ENCODE data around the gene IQCK. TPM values are rescaled to one million over a fixed set of nuclear protein-coding genes. Genes with fewer than 3 reads are reported as not detected.
"Not testable (repeated sequence)": the region's sequence is repeated elsewhere in the genome, so short reads cannot be mapped to it uniquely, and the experiment has no call there.

Gene IQCK
- 22.0 and 24.1 TPM in 2 replicates for total RNA-seq (2014; rRNA removed; shearing (Covaris generic); ENCODE audit: low replicate concordance)

GRCh38 chr16:19717741-19718623 lies at the start of gene IQCK, which contains the start of gene KNOP1:
IQCK (plus strand) TSS chr16:19718271; CDS start chr16:19718307, 36 bp downstream.
KNOP1 (minus strand) TSS chr16:19718227; CDS start chr16:19715035, 3,192 bp downstream.
- in situ Hi-C loops (cut with HindIII; ENCODE audit: low pct_unique_long_range_greater_than_20kb, low sequenced_read_pairs) = no loop called here
- DNase-seq (ENCODE audit: low read depth) = peak; percentile 90

GRCh38 chr16:19672378-19672777 lies 45.7 kb upstream of the IQCK start:
- no peak for DNase-seq (ENCODE audit: low read depth)
- in situ Hi-C loops (cut with HindIII; ENCODE audit: low pct_unique_long_range_greater_than_20kb, low sequenced_read_pairs) = no loop called here

GRCh38 chr16:19674485-19674884 lies 43.6 kb upstream of the IQCK start:
- in situ Hi-C loops (cut with HindIII; ENCODE audit: low pct_unique_long_range_greater_than_20kb, low sequenced_read_pairs) = no loop called here
- no peak for DNase-seq (ENCODE audit: low read depth)

- DNase-seq (ENCODE audit: low read depth) = no peak
- in situ Hi-C loops (cut with HindIII; ENCODE audit: low pct_unique_long_range_greater_than_20kb, low sequenced_read_pairs) = no loop called here
Measured at GRCh38 chr16:19677402-19677801, 40.7 kb upstream of the IQCK start.

- in situ Hi-C loops (cut with HindIII; ENCODE audit: low pct_unique_long_range_greater_than_20kb, low sequenced_read_pairs) = no loop called here
- DNase-seq (ENCODE audit: low read depth) = no peak
Measured at GRCh38 chr16:19678804-19679203, 39.3 kb upstream of the IQCK start.

- DNase-seq (ENCODE audit: low read depth); in situ Hi-C loops (cut with HindIII; ENCODE audit: low pct_unique_long_range_greater_than_20kb, low sequenced_read_pairs): not testable (repeated sequence)
Measured at GRCh38 chr16:19679281-19679680, 38.8 kb upstream of the IQCK start.

- in situ Hi-C loops (cut with HindIII; ENCODE audit: low pct_unique_long_range_greater_than_20kb, low sequenced_read_pairs) = no loop called here
- DNase-seq (ENCODE audit: low read depth) = peak; percentile 30
Measured at GRCh38 chr16:19680881-19681340, 37.2 kb upstream of the IQCK start.

GRCh38 chr16:19681637-19682036 lies 36.4 kb upstream of the IQCK start:
- in situ Hi-C loops (cut with HindIII; ENCODE audit: low pct_unique_long_range_greater_than_20kb, low sequenced_read_pairs) = no loop called here
- DNase-seq (ENCODE audit: low read depth) = no peak

- no peak for DNase-seq (ENCODE audit: low read depth)
- in situ Hi-C loops (cut with HindIII; ENCODE audit: low pct_unique_long_range_greater_than_20kb, low sequenced_read_pairs) = no loop called here
Measured at GRCh38 chr16:19683453-19684236, 34.4 kb upstream of the IQCK start.

- in situ Hi-C loops (cut with HindIII; ENCODE audit: low pct_unique_long_range_greater_than_20kb, low sequenced_read_pairs) = no loop called here
- no peak for DNase-seq (ENCODE audit: low read depth)
Measured at GRCh38 chr16:19685176-19685575, 32.9 kb upstream of the IQCK start.

- in situ Hi-C loops (cut with HindIII; ENCODE audit: low pct_unique_long_range_greater_than_20kb, low sequenced_read_pairs) = no loop called here
- DNase-seq (ENCODE audit: low read depth) = no peak
Measured at GRCh38 chr16:19687279-19687678, 30.8 kb upstream of the IQCK start.

GRCh38 chr16:19688396-19689024 lies 29.6 kb upstream of the IQCK start:
- no peak for DNase-seq (ENCODE audit: low read depth)
- in situ Hi-C loops (cut with HindIII; ENCODE audit: low pct_unique_long_range_greater_than_20kb, low sequenced_read_pairs) = no loop called here

- in situ Hi-C loops (cut with HindIII; ENCODE audit: low pct_unique_long_range_greater_than_20kb, low sequenced_read_pairs) = no loop called here
- DNase-seq (ENCODE audit: low read depth) = no peak
Measured at GRCh38 chr16:19689342-19689741, 28.7 kb upstream of the IQCK start.

GRCh38 chr16:19690196-19690595 lies 27.9 kb upstream of the IQCK start:
- DNase-seq (ENCODE audit: low read depth) = no peak
- in situ Hi-C loops (cut with HindIII; ENCODE audit: low pct_unique_long_range_greater_than_20kb, low sequenced_read_pairs) = no loop called here

- in situ Hi-C loops (cut with HindIII; ENCODE audit: low pct_unique_long_range_greater_than_20kb, low sequenced_read_pairs) = no loop called here
- no peak for DNase-seq (ENCODE audit: low read depth)
Measured at GRCh38 chr16:19691161-19691711, 26.8 kb upstream of the IQCK start.

- DNase-seq (ENCODE audit: low read depth) = no peak
- in situ Hi-C loops (cut with HindIII; ENCODE audit: low pct_unique_long_range_greater_than_20kb, low sequenced_read_pairs) = no loop called here
Measured at GRCh38 chr16:19694989-19695388, 23.1 kb upstream of the IQCK start.

- peak; percentile 71 for DNase-seq (ENCODE audit: low read depth)
- in situ Hi-C loops (cut with HindIII; ENCODE audit: low pct_unique_long_range_greater_than_20kb, low sequenced_read_pairs) = no loop called here
Measured at GRCh38 chr16:19696328-19696727, 21.7 kb upstream of the IQCK start.

GRCh38 chr16:19696961-19697360 lies 21.1 kb upstream of the IQCK start:
- in situ Hi-C loops (cut with HindIII; ENCODE audit: low pct_unique_long_range_greater_than_20kb, low sequenced_read_pairs) = no loop called here
- DNase-seq (ENCODE audit: low read depth) = no peak
